Measurements from ENCODE around the gene NRXN3. TPM values are rescaled to one million over a fixed set of nuclear protein-coding genes. Genes with fewer than 3 reads are reported as not detected.

The NRXN3 gene
- total RNA-seq, 1 experiment from 2014 or later: not detected

- H4K20me1 ChIP-seq (ENCODE audit: insufficient read depth): no peaks in the 10 kb centered on the region
- H3K4me3 ChIP-seq (replicated peaks in 1 of 2; ENCODE audit: low read depth in 1 of 2, low read length in 2 of 2): no peak overlapping the region
- TF ChIP-seq CBX3 (IDR thresholded peaks at IDR 0.05; ENCODE audit: low read depth): no peak
- no peak for TF ChIP-seq YY1 (IDR thresholded peaks at IDR 0.05; ENCODE audit: extremely low read depth, insufficient replicate concordance, low read depth, low read length)
- no peak for TF ChIP-seq ZNF274 (IDR thresholded peaks at IDR 0.05; ENCODE audit: low read depth, low read length)
- RAD21 ChIA-PET (ENCODE audit: low non-redundant PET in 1 of 2, low total read pairs in 2 of 2, uncharacterized antibody in 2 of 2, unreplicated experiment in 2 of 2): no interaction called here
- H3K9me2 ChIP-seq (ENCODE audit: insufficient read depth): no peaks in the 10 kb centered on the region
- ATAC-seq (no peak), DNase-seq (ENCODE audit: low read depth, low spot score) (no peak)
- no peak overlapping the region for H3K9ac ChIP-seq (ENCODE audit: low read length)
- H3K27me3 ChIP-seq (ENCODE audit: insufficient read depth, low read length): no peaks in the 10 kb centered on the region
- BruUV-seq (replicated peaks): no TSS peak
- no peaks in the 10 kb centered on the region for H3K36me3 ChIP-seq (ENCODE audit: control insufficient read depth in 1 of 2, insufficient read depth in 2 of 2, low read length in 2 of 2)
- POLR2A ChIA-PET: no interaction called here
- H2AFZ ChIP-seq (ENCODE audit: low read depth, low read length, poor library complexity, severe bottlenecking): no peak overlapping the region
- peaks cover 11 to 27% of the 10 kb centered on the region in 2 experiments; a peak in 2 of 4 replicates for H3K9me3 ChIP-seq (ENCODE audit: control insufficient read depth in 1 of 2, insufficient read depth in 1 of 2, low read depth in 1 of 2, low read length in 2 of 2)
- no peak overlapping the region for H3K4me2 ChIP-seq (ENCODE audit: low read length)
- intact Hi-C loops (cut with micrococcal nuclease): no loop called here
- H3K4me1 ChIP-seq (ENCODE audit: control insufficient read depth in 1 of 2, insufficient read depth in 2 of 2, low read length in 2 of 2): no peaks in the 10 kb centered on the region
- CTCF ChIA-PET: no interaction called here
- H3K79me2 ChIP-seq (ENCODE audit: insufficient read depth, low read length): no peaks in the 10 kb centered on the region
- H3K27ac ChIP-seq (ENCODE audit: low read depth, low read length): no peak overlapping the region
Measured at GRCh38 chr14:79596551-79596950, 1426.4 kb downstream of the NRXN3 start.

GRCh38 chr14:79597566-79597965 is 1427.4 kb downstream of the NRXN3 start:
- ChIA-PET RAD21 (ENCODE audit: low non-redundant PET in 1 of 2, low total read pairs in 2 of 2, uncharacterized antibody in 2 of 2, unreplicated experiment in 2 of 2) (no interaction called here), POLR2A (no interaction called here), CTCF (no interaction called here)
- H3K4me2 ChIP-seq (ENCODE audit: low read length): no peak overlapping the region
- intact Hi-C loops (cut with micrococcal nuclease): no loop called here
- no peaks in the 10 kb centered on the region for H4K20me1 ChIP-seq (ENCODE audit: insufficient read depth)
- H3K4me3 ChIP-seq (replicated peaks in 1 of 2; ENCODE audit: low read depth in 1 of 2, low read length in 2 of 2): no peak overlapping the region
- H3K27me3 ChIP-seq (ENCODE audit: insufficient read depth, low read length): no peaks in the 10 kb centered on the region
- no peak overlapping the region for H3K9ac ChIP-seq (ENCODE audit: low read length)
- H3K36me3 ChIP-seq (ENCODE audit: control insufficient read depth in 1 of 2, insufficient read depth in 2 of 2, low read length in 2 of 2): no peaks in the 10 kb centered on the region
- H3K79me2 ChIP-seq (ENCODE audit: insufficient read depth, low read length): no peaks in the 10 kb centered on the region
- H3K4me1 ChIP-seq (ENCODE audit: control insufficient read depth in 1 of 2, insufficient read depth in 2 of 2, low read length in 2 of 2): no peaks in the 10 kb centered on the region
- no peak overlapping the region for H3K27ac ChIP-seq (ENCODE audit: low read depth, low read length)
- DNase-seq (ENCODE audit: low read depth, low spot score) (no peak), ATAC-seq (no peak)
- no peaks in the 10 kb centered on the region for H3K9me2 ChIP-seq (ENCODE audit: insufficient read depth)
- H2AFZ ChIP-seq (ENCODE audit: low read depth, low read length, poor library complexity, severe bottlenecking): no peak overlapping the region
- BruUV-seq (replicated peaks): no TSS peak
- peaks cover 11 to 28% of the 10 kb centered on the region in 2 experiments; a peak in 2 of 4 replicates for H3K9me3 ChIP-seq (ENCODE audit: control insufficient read depth in 1 of 2, insufficient read depth in 1 of 2, low read depth in 1 of 2, low read length in 2 of 2)
- TF ChIP-seq POLR2A (IDR thresholded peaks at IDR 0.05; ENCODE audit: borderline replicate concordance, extremely low read depth, insufficient read depth, insufficient read length): no peak
- TF ChIP-seq POLR2AphosphoS5 (IDR thresholded peaks at IDR 0.05; ENCODE audit: low read depth, low read length): no peak
- no peak for TF ChIP-seq CEBPB (IDR thresholded peaks at IDR 0.05; ENCODE audit: low read depth)
- TF ChIP-seq EZH2phosphoT487 (IDR thresholded peaks at IDR 0.05; ENCODE audit: borderline replicate concordance): no peak
- no peak for TF ChIP-seq RAD21 (IDR thresholded peaks at IDR 0.05; ENCODE audit: low read depth)
- no peak for TF ChIP-seq SIN3A (IDR thresholded peaks at IDR 0.05; ENCODE audit: low read depth)
- no peak for TF ChIP-seq ZNF274 (IDR thresholded peaks at IDR 0.05; ENCODE audit: low read depth, low read length)
- no peak for TF ChIP-seq SP1 (IDR thresholded peaks at IDR 0.05; ENCODE audit: low read depth)
- no peak for TF ChIP-seq ELF1 (IDR thresholded peaks at IDR 0.05; ENCODE audit: borderline replicate concordance, low read depth)
- TF ChIP-seq, protein P1, sequence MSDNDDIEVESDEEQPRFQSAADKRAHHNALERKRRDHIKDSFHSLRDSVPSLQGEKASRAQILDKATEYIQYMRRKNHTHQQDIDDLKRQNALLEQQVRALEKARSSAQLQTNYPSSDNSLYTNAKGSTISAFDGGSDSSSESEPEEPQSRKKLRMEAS (IDR thresholded peaks at IDR 0.05): no peak
- no peak for TF ChIP-seq YY1 (IDR thresholded peaks at IDR 0.05; ENCODE audit: extremely low read depth, insufficient replicate concordance, low read depth, low read length)
- no peak for TF ChIP-seq ATF3 (IDR thresholded peaks at IDR 0.05)
- no peak for TF ChIP-seq EGR1 (IDR thresholded peaks at IDR 0.05; ENCODE audit: low read depth)
- TF ChIP-seq CBX3 (IDR thresholded peaks at IDR 0.05; ENCODE audit: low read depth): no peak
- TF ChIP-seq TCF7L2 (IDR thresholded peaks at IDR 0.05; ENCODE audit: borderline replicate concordance, extremely low read depth, insufficient read depth, insufficient read length): no peak
- no peak for TF ChIP-seq REST (IDR thresholded peaks at IDR 0.05; ENCODE audit: low read depth)
- TF ChIP-seq FOSL1 (IDR thresholded peaks at IDR 0.05; ENCODE audit: low read depth): no peak

All from HCT116 (cell line).